Renal cortical epithelial cell (primary cell): ENCODE measurements around the gene WIPF2. TPM values are rescaled to one million over a fixed set of nuclear protein-coding genes. Genes with fewer than 3 reads are reported as not detected.

Source experiments
- DNase-seq: peaks from one replicate; pipeline ENCODE4 v3.0.0-alpha.2; 2011; ENCODE audit warnings: low read depth
- total RNA-seq: library from RNA; depleted of rRNA; stranded (reverse); fragments of >200 nt; gene quantifications from 2 replicates; pipeline ENCODE4 v1.2.3, GENCODE V29; 2014

The WIPF2 gene, protein sequence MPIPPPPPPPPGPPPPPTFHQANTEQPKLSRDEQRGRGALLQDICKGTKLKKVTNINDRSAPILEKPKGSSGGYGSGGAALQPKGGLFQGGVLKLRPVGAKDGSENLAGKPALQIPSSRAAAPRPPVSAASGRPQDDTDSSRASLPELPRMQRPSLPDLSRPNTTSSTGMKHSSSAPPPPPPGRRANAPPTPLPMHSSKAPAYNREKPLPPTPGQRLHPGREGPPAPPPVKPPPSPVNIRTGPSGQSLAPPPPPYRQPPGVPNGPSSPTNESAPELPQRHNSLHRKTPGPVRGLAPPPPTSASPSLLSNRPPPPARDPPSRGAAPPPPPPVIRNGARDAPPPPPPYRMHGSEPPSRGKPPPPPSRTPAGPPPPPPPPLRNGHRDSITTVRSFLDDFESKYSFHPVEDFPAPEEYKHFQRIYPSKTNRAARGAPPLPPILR
- total RNA-seq: 9.6 and 24.5 TPM in 2 replicates

DNA sequence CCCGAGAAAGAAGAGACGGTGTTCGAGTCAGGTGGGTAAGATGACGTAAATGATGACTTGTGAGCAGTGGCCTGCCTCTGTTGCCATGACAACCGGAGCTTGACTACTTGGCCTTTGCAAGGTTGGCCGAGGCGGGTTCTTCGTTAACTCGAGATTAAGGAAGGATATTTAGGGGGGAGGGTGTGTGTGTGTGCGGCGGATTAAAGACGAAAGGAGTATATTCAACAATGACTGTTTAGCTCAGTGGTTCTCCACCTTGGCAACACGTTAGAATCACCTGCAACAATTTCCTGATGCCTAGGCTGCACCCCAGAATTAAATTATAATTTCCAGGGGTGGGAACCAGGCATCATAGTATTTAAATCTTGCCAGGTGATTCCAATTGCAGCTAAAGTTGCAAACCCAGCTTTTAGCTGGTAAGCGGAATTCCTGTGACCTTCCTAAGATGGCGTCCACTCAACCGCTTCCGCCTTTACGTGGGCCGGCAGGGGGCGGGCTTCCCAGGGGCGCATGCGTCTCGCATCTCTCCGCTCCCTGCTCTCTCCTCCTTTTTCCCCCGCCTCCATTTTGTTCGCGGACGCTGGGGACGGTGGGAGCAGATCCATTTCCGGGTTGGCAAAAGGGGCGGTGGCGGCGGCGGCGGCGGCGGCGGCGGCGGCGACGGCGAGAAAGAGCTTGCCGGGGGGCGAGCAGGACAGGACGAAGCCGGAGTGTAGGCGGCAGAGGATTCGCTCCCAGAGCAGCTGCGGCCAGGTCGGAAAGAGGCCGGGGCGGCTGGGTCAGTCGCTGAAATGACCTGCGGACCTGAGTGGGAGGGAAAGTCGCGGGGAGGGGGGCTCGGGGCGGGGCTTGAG lies at the start of gene WIPF2:
Gene WIPF2 (plus strand): TSS at position 565 of the 854 bp plus-strand sequence. CDS start 37,156 bp downstream, outside the sequence.
- DNase-seq: peak; percentile 88

DNA sequence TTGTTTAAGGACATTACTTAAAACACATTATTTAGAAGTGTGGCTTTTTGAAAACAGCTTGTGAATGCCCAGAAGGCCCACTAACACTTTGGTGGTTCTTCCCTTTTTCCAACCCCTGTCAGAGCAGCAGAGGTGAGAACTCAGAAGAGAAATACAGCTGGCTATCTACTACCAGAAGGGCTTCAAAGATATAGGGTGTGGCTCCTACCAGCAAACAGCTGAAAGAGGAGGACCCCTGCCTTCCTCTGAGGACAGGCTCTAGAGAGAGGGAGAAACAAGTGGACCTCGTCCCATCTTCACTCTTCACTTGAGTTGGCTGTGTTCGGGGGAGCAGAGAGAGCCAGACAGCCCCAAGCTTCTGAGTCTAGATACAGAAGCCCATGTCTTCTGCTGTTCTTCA lies 48.8 kb upstream of the WIPF2 start:
- no peak for DNase-seq

DNA sequence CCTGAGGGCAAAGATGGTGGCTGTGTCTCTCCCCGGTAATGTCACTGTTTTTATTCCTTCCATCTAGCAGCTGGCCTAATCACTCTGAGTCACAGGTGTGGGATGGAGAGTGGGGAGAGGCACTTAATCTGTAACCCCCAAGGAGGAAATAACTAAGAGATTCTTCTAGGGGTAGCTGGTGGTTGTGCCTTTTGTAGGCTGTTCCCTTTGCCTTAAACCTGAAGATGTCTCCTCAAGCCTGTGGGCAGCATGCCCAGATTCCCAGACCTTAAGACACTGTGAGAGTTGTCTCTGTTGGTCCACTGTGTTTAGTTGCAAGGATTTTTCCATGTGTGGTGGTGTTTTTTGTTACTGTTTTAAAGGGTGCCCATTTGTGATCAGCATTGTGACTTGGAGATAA lies 47.4 kb upstream of the WIPF2 start:
- peak; percentile 18 for DNase-seq

DNA sequence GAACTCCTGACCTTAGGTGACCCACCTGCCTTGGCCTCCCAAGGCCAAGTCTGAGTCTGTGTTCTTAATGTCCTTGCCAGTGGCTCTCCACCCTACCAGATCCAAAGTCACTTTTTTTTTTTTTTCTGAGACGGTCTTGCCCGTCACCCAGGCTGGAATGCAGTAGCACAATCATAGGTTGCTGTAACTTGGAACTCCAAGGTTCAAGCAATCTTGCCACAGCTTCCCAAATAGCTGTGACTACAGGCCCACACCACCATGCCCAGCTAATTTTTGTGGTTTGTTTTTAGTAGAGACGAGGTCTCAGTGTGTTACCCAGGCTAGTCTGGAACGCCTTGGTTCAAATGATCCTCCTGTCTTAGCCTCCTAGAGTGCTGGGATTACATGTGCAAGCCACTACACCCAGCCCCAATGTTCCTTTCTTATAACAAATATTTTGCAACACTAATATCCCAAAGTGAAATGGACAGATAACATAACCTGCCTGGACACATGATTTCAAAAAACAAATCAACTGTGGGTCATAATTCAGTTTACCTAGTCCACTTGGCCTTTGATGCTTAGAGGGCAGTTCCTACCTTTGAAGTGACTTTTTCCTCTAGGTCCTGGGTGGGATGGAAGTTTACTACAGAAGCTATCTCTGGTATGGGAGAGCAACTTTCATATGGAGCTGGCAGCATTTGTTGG lies 45.9 kb upstream of the WIPF2 start:
- no peak for DNase-seq

DNA sequence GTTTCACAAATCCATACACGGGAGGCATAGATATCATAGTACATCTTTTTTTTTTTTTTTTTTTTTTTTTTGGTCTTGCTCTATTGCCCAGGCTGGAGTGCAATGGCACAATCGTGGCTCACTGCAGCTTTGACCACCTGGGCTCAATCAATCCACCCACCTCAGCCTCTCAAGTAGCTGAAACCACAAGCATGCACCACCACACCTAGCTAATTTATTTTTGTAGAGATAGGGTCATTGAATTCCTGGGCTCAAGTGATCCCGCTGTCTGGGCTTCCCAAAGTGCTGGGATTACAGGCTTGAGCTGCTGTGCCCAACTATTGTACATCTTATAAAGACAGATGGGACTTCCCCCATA lies 45.3 kb upstream of the WIPF2 start:
- DNase-seq: no peak

DNA sequence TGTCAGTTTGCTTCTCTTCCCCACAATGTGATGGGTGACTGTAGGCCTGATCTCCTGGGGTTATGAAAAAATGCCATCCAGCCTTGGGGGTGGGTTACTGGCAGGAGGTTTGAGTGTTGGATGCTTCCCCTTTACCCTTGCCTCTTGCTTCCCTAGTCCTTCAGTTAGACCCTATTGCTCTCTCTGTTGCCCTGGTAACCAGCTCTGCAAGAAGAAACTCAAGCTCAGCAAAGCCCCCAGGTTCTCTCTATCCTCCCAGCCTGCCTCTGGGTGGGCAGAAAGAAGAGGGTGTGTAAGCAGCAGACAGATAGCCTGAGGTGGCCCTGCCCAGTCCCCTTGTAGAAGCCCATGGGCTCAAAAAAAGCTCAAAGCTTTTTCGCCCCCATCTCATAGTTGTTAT lies 44.6 kb upstream of the WIPF2 start:
- no peak for DNase-seq

DNA sequence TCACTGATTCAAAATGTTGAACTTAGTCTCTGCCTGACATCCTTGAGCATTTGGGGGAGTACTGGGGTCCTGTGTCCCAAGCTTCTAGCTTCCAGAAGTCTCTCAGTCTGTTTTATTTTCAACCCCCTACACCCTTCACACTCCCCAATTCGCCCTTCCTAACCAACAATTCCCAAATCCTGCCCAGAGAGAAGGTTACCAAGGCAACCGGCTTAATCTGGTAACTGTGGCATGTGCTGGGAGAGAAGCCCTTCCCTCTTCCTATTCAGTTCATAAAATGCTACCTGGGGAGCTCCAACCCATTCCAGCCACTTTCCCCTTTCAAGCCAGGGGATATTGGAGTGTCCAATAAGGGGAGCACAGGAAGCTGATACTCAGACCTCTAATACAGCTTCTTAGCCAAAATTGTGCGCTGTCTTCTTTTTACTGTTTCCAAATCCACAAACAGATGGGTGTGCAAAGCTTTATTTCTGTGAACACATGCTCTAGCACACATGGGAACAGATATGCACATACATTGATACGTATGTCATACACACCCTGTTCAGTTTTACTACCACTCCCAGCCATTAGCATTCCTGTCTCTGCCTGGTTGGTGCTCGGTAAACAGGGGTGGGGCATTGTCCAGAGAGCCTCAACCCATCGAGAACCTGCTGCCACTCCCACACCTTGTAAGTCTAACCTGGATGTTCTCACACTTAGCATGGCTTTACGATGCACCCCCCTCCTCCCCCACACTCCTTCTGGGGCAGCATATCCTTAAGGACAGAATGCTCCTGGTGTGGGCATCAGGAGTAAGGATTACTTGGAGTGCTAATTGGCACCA lies 43.0 kb upstream of the WIPF2 start:
- peak; percentile 47 for DNase-seq

DNA sequence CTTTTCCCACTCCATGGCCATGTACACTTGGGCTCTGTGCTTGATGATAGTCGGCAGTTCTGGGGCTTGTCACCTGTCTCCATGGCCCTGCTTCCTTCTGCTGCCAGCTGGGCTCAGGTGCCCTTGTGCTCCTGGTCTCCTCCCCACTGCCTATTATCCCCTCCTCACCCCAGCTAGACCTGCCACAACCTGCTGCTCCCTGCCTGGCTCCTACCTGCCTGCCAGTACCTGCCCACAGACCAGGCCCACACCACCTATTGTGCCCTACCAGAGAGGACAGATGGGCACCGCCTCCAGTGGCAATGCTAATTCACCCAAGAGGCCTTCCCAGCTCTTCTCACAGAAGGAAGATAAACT lies 42.4 kb upstream of the WIPF2 start:
- DNase-seq: no peak

DNA sequence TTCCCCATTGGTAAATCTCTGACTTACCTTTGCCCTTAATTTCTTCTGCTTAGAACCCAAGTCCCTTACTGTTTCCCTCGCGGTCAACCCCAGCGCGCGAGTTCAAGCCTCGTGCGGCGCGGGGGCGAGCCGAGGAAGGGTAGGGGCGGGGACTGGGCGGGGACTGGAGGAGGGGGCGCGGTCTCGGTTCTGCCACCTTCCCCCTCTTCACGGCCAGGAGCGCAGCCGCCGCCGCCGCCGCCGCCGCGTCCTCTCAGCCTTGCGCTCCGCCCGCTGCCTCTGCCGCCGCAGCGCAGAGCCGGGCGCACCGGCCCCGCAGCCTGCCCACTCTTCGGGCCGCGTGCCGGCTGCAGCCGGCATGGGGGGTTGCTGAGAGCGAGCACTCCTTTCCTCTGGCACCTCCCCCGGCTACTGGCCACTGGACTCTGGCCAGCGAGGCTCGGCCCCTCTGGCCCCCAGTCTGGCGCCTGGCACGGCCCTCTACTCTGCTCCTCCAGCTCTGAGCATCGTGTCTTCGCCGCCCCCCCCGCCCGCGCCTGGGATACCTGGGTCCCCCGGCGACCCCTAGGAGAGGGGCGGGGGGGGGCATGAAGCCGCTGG lies 41.7 kb upstream of the WIPF2 start, which contains the start of gene RAPGEFL1:
Gene RAPGEFL1 (plus strand): TSS at position 196 of the 600 bp plus-strand sequence. CDS start 392 bp downstream, at position 588.
- peak; percentile 39 for DNase-seq

DNA sequence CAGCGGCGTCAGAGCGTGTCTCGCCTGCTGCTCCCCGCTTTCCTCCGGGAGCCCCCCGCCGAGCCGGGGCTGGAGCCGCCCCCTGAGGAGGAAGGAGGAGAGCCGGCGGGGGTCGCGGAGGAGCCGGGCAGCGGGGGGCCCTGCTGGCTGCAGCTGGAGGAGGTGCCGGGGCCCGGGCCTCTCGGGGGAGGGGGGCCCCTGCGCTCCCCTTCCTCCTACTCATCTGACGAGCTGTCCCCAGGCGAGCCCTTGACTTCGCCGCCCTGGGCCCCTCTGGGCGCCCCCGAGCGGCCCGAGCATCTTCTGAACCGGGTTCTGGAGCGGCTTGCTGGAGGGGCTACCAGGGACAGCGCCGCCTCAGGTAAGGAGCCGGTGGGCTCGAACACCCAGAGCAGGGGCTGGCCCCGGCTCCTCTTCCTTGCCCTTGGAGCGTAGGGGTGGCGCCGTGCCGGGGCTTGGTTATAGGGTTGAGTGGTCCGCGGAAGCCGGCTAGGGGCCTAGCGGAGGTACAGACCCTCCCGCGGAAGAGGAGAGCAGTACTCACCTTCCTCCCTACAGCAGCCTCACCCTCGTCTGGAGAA lies 41.0 kb upstream of the WIPF2 start:
- no peak for DNase-seq

DNA sequence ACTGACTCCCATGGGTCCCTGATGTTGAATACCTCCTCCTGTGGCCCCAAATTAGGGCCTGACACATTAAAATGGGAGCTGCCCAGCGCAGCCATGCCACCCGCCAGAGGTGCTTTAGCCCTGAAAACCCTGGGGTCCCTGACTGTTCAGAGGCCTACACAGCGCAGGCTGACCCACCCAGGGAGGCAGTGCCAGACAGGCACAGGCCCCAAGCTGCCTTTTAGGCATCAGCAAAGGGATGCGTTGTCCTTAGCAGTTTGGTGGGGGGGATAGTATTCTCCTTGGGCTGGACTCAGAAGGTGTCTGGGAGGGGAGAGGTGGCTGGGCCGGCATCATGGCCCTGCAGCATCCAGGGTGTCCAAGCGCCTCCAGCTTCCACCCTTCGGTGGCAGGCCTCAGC lies 40.4 kb upstream of the WIPF2 start:
- no peak for DNase-seq

DNA sequence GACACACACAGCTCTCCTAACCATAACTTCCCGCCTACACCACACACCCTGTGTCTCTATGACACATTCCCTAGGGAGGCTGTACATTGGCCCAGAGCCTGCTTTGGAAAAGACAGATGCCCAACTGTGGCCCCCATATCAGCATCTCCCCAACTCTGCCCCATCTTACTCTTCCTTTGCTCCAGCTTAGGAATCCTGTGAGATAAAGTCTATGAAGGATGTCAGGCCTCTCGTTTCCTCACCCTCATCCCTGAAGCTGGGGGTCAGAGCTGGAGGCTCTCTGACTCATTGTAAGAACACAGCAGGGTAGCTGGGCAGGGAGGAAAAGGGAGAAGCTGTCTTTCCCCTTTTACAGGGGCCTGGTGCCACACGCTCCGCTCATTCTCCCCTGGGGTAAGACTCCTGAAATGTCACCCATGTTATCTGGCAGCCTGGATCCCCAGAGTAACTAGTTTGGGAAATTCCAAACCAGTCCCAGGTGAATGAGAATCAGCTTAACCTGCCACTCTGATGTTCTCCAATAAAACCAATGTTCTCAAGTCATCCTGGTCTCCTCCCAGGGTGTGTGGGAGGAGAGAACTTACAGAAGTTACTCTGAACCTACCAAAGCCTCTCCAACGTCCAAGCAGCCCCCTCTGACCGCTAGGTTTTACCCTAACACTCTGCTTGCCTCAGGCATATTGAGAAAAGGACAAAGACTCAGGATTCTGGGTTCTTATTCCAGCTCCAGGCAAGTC lies 39.0 kb upstream of the WIPF2 start:
- DNase-seq: no peak

DNA sequence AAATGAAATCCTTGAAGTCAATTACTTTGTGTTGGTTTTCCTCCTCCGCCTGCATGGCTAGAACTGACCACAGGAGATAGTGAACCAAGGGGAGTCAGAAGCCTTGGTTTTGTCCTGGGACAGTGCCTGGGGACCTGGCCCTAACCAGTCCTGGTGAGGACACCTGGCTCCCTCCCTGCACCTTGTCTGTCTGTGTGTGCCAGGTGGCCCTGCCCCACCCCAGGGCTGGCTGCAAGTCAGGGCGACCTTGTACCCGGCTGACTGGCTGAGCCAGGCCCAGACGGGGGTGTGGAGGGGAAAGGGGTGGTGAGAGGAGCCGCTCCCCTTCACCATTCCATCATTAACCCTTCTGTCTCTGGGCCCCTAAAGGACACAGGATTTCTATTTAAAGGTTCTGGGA lies 38.4 kb upstream of the WIPF2 start:
- no peak for DNase-seq

DNA sequence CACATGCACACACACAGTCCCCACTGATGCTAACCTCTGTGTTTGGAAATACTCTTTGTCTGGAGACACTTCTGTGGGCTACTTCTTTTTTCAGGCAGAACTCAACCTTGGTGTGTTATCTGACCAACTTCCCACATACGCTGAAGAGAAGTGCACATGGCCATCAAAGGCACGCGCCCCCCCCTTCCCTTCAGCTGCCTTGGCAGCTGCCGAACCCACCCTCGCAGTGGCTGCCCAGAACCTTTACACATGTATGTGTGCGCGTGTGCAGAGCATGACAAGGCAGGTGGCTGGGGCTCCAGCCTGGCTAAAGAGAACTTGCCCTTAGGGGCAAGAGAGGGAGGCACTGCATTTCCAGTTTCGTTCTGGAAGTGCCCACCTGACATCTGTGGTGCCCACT lies 37.9 kb upstream of the WIPF2 start:
- no peak for DNase-seq

DNA sequence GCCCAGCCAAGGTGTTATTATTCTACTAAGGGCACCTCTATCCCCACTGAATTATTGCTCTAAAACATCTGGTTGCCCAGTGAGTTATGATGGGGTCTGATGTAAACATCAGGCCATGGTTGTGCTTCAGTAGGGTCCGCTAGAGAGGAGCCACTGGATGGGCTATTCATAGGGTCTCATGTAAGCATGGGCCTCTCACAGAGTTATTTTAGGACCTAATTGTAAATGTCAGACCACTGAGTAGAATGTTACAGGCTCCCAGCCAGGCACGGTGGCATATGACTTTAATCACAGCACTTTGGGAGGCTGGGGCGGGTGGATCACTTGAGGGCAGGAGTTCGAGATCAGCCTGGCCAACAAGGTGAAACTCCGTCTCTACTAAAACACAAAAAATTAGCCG lies 36.5 kb upstream of the WIPF2 start:
- DNase-seq: no peak

DNA sequence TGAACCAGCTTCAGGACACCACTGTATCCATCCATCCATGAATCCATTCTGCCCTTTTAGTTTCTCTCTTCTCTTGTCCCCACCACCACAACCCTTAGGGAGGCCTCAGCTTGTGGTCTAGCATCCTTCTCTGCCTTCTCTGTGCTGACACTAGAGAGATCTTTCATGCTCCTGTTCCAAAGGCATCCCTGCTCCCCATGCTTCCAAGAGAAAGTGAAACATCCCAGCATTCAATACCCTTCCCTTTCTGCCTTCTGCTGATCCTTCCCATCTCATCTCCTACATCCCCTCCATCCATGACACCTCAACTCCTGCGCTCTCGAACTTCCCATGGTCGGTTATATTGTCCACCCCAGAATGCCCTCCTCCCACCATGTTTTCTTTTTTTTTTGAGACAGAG lies 31.9 kb upstream of the WIPF2 start:
- DNase-seq: no peak

DNA sequence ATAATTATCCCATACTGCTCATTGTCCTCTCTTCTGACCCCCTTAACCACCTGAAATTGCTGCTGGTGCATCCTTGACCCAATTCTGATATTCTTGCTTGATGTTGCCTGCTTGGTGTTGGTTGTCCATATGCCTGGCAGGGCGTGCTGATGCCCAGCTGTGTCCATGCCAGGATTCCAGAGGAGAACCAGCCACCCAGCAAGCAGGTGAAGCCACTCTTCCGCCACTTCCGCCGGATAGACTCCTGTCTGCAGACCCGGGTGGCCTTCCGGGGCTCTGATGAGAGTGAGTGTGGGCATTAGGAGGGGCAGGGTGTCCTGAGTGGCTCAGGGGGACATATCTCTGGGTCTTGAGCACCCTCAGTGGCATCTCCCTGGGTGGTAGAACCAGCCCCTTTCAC lies 30.4 kb upstream of the WIPF2 start:
- DNase-seq: no peak

DNA sequence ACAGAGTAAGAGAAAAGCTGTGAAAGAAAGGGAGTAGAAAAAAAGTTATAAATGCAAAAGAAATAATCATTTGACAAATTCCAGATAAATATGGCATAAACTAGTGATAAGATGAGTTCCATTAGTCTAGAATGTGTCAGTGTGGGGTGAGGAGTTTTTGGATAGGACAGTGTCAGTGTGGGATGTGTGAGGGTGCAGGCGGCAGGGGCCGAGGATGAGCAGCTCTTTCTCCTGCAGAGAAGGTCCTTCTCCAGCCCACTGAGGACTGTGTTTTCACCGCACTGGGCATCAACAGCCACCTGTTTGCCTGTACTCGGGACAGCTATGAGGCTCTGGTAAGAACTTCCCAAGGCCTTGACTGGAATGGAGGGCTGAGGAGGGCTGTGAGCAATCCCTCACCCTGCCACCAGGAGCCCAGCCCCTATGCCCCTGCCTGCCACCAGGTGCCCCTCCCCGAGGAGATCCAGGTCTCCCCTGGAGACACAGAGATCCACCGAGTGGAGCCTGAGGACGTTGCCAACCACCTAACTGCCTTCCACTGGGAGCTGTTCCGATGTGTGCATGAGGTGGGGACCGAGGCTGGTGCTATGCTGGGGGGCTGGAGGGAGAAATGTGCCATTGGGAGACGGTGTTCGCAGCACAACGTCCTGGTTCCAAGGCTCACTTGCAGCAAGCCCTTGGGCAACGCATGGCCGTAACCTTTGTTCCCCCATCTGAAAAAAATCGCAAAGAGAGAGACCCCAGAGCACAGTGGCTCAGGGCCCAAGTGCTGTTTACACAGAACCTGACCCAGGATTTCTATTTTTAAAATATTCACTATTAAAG lies 28.7 kb upstream of the WIPF2 start:
- no peak for DNase-seq
